Cardiac fibroblast (primary cell): Measurements from ENCODE around the gene CD226.

Experiments
- DNase-seq, 2 donors: peaks; one replicate each; pipeline versions ENCODE4 v3.0.0 to v3.0.0-alpha.2; 2010; ENCODE audit warnings: low read depth in 2 of 2
- H3K4me3 ChIP-seq, 2 donors: replicated peaks in 1 of 2; 1 replicate in 1 of 2; 2 replicates in 1 of 2; pipeline ENCODE4 v1.5.1; 2011; ENCODE audit warnings: low read depth in 2 of 2, low read length in 2 of 2, mild to moderate bottlenecking in 2 of 2, moderate library complexity in 1 of 2
- CTCF ChIP-seq: IDR thresholded peaks from one replicate; pipeline ENCODE4 v1.5.1; 2011; ENCODE audit warnings: low read depth, mild to moderate bottlenecking, low read length, inconsistent platforms

The CD226 gene

GRCh38 chr18:69948919-69949537 is 1.4 kb upstream of the CD226 start:
- no peak overlapping the region for H3K4me3 ChIP-seq
- DNase-seq: peak; percentile 38 to 60
- TF ChIP-seq CTCF: no peak

- no peak overlapping the region for H3K4me3 ChIP-seq
- DNase-seq: no peak
- TF ChIP-seq CTCF: no peak
Measured at GRCh38 chr18:69948256-69948655, 583 bp upstream of the CD226 start.

GRCh38 chr18:69946608-69947155 is 991 bp downstream of the CD226 start:
- no peak overlapping the region for H3K4me3 ChIP-seq

GRCh38 chr18:69945220-69946114 is 2.2 kb downstream of the CD226 start:
- TF ChIP-seq CTCF: no peak
- H3K4me3 ChIP-seq: no peak overlapping the region
- DNase-seq: no peak

More at GRCh38 chr18:69946608-69947155, 991 bp downstream of the CD226 start:
- no peak for TF ChIP-seq CTCF
- DNase-seq: no peak

GRCh38 chr18:69944436-69944835 is 3.2 kb downstream of the CD226 start:
- TF ChIP-seq CTCF: no peak
- no peak overlapping the region for H3K4me3 ChIP-seq
- no peak for DNase-seq

- peak; percentile 33 for TF ChIP-seq CTCF
- H3K4me3 ChIP-seq: no peak overlapping the region
- DNase-seq: peak in 1 of 2 donors; percentile 7
Measured at GRCh38 chr18:69943021-69943420, 4.7 kb downstream of the CD226 start.
